HG03103 (cell line): ENCODE results near the gene DHRSX.
"Not testable (repeated sequence)": the region's sequence is repeated elsewhere in the genome, so short reads cannot be mapped to it uniquely, and the experiment has no call there.

Experiments
- ATAC-seq: cut with Tn5 transposase; IDR thresholded peaks from one replicate; pipeline ENCODE4 v1.9.1; 2021; ENCODE audit warnings: low read depth; ENCODE audit not compliant: unreplicated experiment

Gene DHRSX

DNA sequence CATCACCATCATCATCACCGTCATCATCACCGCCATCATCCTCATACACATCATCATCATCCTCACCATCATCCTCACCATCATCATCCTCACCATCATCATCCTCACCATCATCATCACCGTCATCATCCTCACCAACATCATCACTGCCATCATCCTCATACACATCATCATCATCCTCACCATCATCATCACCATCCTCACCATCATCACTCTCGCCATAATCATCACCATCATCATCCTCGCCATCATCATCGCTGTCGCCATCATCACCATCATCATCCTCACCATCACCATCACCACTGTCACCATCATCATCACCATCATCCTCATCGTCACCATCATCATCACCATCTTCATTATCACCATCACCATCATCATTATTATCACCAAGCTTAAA, 19.8 kb upstream of the DHRSX start:
- ATAC-seq: no peak

DNA sequence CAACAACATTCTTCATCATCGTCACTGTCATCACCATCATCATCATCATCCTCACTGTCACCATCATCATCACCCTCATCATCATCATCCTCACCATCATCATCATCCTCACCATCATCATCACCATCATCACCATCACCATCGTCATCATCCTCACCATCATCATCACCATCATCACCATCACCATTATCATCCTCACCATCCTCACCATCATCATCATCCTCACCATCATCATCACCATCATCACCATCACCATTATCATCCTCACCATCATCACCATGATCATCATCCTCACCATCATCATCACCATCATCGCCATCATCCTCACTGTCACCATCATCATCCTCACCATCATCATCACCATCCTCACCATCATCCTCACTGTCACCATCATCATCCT, 18.9 kb upstream of the DHRSX start:
- not testable (repeated sequence) for ATAC-seq

DNA sequence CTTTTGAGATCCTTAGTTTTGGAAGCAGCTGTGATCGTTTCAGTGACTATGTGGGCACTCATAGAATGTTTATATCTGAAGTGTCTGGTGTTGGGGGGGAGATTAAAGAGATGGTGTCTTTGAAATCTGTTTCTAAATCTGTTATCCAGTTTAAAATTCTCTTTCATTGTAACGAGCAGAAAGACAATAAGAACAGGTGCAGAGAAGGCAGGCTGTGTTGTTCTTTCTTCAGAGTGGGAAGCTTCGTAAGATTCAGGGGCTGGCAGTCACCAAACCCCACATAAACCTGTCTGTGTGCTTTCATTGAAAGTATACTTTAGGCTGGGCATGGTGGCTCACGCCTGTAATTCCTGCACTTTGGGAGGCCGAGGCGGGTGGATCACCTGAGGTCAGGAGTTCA, 16.3 kb upstream of the DHRSX start:
- ATAC-seq: no peak

DNA sequence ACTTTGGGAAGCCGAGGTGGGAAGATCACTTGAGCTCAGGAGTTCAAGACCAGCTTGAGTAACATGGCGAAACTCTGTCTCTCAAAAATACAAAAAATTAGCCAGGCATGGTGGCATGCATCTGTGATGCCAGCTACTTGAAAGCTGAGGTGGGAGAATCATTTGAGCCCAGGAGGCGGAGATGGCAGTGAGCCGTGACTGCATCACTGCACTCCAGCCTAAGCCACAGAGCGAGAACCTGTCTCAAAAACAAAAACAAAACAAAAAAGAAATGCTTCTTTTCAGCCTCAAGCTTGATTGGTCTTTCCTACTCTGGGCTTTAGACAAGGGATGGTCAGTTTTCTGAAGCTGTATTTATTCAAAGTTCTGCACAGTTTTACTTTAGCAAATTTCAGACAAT, 15.8 kb upstream of the DHRSX start:
- peak; percentile 42 for ATAC-seq

DNA sequence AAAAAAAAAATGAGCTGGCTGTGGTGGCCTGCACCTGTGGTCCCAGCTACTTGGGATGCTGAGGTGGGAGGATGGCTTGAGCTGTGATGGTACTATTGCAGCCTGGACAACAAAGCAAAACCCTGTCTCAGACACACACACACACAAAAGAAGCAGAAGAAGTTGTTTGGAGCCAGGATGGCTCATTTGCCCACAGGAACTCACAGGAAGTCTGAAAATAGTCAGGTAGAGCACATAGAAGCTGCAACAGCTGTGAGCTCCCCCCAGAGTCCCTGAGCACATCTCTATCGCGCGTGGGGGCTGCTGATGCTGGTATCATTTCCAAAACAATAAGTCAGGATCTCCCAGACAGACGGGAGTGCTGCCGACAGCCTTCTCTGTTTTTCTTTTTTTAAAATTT, 13.4 kb upstream of the DHRSX start:
- ATAC-seq: peak; percentile 36

DNA sequence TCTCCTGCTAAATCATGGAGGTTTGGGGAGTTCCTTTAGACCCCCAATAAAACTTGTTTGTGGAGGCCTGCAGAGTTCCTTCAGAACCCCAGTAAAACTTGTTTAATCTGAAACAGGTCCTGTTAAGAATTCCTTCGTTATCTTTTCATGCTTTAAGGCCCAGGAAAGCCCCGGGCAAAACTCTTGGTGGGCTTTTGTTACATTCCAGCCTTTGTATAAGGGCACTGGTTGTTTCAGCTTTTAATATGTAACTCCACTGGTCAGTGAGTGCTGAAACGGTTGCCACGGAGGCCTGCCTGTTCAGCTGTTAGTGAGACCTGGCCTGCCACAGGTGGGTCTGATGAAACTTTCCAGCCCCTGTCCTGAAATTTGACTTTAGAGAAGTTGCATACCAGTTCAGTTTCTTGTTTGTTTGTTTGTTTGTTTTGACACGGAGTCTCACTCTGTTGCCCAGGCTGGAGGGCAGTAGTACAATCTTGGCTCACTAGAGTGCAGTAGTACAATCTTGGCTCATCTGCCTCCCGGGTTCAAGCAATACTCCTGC, 12.4 kb upstream of the DHRSX start:
- ATAC-seq: no peak

DNA sequence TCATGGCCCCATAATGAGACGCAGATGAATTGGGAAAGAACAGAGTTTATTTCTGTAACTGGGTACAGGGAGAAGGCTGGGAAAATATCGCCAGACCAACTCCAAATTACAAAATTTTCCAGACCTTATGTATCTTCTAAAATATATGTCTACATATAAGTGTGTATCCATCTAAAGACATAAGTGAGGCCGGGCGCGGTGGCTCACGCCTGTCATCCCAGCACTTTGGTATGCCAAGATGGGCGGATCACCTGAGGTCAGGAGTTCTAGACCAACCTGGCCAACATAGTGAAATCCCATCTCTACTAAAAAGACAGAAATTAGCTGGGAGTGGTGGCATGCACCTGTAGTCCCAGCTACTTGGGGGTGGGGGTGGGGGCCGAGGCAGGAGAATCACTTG, 11.7 kb upstream of the DHRSX start:
- no peak for ATAC-seq

DNA sequence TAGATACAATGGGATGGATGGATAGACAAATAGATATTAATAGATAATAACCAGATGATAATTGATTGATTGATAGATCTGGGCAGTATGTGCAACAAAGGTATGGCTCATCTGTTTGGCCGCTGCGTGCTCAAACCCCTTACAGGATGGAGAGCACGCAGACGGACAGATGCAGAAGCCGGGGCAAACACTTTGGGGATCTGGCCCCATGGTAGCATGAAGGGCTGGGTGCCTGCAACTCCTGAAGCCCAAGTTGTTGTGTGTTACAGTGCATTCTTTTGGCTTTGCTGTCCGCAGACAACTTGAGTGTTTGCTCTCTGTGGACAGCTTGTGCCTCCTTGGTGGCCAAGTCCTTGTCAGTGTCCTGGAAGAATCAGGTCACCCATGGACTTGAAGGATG, 10.6 kb upstream of the DHRSX start:
- no peak for ATAC-seq

DNA sequence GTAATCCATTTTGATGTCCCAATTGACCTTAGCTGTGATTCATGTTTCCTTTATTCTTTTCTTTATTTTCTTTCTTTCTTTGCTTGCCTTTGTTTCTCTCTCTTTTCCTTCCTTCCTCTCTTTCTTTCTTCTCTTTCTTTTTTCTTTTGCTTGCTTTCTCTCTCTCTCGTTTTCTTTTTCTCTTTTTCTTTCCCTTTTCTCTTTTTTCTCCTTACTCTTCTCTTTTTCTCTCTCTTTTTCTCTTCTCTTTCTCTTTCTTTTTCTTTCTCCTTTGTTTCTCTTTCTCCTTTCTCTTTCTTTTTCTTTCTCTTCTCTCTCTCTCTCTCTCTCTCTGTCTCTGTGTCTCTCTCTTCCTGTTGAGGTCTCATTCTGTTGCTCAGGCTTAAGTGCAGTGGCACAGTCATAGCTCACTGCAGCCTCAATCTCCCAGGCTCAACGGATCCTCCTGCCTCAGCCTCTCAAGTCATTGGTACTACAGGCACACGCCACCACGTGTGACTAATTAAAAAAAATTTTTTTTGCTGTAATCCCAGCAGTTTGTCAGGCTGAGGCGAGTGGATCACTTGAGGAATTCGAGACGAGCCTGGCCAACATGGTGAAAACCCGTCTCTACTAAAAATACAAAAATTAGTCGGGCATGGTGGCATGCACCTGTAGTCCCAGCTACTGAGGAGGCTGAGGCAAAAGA, 8.0 kb upstream of the DHRSX start:
- no peak for ATAC-seq

DNA sequence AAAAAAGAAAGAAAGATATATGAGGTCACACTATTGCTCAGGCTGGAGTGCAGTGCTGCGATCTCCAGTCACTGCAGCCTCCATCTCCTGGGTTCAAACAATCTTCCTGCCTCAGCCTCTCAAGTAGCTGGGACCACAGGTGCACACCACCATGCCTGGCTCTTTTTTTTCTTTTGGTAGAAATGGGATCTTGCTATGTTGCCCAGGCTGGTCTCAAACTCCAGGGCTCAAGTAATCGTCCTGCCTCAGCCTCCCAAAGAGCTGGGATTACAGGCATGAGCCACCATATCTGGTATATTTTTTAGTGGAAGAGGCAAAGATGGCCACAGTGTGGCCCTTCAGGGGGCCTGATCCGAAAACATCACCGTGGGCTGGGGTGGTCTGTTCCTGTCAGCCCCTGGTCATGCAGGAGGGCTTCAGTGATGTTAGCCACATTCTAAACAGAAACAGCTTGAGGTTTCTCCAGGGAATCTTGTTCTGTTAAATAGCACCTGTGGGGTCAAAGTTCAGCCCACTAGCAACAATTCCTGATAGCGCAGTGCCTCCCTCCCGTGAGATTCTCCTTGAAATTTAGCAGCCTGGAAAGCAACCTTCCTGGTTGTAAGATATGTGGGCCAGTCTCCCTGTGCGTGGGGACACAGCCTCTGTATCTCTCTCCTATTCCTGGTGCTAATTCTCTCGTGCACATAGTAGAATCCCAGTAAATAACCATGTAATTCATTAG, 7.3 kb upstream of the DHRSX start:
- ATAC-seq: no peak

DNA sequence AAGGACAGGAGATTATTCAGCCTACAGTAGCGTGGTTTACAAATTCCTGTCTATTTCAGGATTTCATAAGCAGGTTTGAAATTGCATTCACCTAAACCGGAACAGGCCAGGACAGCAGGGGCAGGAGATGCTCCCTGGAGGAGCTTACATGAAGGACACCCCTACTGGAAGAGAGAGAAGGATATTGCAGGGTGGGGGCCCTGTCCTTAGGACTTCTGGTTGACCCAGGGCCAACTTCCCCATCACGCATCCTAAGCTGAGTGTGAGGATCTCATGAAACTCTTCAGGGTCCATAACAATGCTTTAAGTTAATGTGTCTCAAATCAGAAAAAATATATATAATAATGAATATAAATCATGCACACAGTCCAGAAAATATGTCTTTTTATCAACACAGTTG, 6.4 kb upstream of the DHRSX start:
- ATAC-seq: no peak

DNA sequence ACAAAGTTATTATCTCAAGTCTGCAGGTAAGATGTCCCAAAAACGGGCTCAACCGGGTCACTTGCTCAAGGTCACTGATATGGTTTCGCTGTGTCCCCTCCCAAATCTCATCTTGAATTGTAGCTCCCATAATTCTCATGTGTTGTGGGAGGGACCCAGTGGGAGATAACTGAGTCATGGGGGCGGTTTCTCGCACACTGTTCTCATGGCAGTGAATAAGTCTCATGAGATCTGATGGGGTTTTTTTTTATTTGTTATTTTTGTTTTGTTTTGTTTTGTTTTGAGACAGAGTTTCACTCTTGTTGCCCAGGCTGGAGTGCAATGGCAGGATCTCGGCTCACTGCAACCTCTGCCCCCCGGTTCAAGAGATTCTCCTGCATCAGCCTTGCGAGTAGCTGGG, 4.6 kb upstream of the DHRSX start:
- not testable (repeated sequence) for ATAC-seq

DNA sequence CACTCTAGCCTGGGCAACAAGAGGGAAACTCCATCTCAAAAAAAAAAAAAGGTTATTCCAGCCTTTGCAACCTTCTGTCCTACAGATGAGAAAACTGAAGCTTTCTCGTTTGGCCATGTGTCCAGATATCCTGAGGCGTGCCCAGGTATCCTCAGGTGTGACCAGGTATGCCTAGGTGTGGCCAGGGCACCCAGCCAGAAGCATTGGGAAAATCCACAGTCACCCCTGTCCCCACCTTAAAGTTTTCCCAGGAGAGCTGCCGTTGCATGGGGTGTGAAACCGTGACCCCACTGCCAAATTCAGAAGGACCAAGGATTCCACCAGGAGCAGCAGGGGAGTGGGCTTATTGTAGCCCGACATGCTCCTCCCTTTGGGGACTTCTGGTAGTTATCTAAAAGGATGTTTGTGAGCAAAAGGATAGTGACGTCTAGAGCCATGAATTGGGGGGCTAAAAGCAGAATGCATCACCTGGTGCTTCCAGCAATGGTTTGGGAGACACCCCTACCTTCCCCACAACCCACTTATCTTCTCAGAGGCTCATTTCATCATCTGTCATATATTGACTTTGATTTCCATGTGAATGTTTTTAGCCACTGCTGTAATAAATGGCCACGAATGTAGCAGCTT, 4.0 kb upstream of the DHRSX start:
- no peak for ATAC-seq

DNA sequence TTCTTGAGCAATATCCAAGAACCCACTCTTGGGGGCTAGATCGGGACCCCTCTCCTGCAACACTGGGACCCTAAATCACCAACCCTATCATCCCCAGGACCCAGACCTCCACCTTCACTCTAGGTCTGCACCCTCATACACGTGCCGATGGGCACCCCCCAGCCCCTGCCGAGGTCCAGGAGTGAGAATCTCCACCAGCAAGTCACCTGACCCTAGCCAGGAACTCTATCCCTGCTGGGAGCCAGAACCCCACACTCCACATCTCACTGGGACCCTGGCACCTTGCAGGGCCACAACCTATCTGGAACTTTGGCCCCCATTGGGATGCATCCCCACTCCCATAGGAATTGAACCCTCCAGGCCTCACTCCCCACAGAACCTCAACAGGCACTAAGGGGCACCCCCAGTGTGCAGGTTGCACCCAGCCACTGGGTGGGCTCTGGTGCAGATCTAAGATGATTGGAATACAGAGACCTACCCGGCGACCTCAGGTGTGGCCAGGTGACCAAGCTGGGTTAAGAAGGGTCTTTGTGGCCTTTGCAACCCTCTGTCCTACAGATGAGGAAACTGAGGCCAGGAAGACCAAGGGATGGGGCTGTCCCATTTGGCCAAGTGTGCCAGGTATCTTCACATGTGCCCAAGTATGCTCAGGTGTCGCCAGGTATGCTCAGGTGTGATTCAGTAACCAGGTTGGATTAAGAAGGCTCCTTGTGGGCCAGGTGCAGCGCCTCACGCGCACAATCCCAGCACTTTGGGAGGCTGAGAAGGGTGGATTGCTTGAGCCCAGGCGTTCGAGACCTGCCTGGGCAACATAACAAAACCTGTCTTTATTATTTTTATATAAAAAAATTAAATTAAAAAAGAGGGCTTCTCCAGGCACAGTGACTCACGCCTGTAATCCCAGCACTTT, 3.1 kb upstream of the DHRSX start:
- ATAC-seq: no peak

DNA sequence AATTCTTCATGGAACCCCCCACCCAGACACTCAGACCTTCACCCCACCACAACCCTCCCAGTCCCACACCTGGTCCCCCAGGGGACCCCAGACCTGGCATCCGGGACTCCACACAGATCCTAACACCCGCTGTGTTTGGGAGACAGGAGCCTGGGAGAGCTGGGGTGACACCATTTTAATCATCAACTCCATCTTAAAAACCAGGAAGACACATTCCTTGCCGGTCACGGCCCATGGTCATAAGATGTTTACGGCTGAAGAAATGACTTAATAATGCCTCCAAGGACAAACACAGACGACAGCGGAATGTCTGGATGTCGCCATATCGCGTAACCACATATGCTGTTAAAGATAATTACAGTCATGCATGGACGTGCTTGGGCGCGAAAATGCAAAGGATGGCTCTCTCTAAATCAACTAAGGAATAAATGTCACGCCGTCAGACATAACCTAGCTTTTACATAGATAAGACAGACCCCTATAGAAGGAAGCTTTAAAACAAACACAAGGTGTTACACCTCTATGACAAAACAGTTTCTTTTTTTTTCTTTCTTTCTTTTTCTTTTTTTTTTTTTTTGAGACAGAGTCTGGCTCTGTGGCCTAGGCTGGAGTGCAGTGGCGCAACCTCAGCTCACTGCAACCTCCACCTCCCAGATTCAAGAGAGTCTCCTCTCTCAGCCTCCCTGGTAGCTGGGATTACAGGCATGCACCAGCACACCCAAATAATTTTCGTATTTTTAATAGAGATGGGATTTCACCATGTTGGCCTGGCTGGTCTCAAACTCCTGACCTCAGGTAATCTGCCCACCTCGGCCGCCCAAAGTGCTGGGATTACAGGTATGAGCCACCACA, 2.1 kb upstream of the DHRSX start:
- ATAC-seq: no peak

DNA sequence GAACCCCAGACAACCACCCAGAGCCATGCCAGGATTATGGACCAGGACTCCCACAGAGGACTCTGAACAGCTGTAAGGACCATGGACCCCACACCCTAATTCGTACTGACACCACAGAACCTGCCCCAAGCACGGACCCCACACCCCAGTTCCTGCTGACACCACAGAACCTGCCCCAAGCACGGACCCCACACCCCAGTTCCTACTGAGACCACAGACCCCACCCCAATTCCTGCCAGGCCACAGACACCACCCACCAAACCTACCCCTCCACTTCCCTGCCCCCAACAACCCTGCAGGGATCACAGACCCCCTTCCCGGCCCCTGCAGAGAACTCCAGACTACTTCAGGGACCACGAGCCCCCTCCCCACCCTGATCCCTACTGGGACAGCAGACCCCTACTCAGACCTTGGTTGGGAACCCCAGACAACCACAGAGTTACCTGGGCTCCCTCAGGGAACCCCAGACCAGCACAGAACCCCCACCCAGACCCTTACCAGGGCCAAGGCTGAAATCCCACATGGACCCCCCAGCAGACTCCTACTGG, 1.4 kb upstream of the DHRSX start:
- no peak for ATAC-seq

DNA sequence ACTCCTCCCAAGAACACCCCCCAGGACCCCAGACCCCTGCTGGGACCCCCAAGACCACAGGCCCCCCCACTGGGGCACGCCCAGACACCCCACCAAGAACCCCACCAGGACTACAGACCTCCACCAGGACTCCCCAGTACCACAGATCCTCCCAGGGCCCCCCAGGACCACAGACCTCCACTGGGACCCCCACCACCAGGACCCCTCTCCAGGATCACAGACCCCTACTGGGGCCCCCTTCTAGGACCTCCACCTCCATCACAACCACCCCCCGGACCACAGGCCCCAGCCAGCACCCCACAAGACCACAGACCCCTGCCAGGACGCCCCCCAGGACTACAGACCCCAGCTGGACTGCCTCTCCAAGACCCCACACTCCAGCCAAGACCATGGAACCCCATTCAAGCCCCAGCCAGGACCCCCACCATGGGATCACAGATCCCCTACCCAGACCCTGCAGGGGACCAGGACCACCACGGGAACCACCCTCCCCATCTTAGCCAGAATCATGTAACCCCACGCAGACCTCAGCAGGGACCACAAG, 855 bp upstream of the DHRSX start:
- ATAC-seq: no peak

DNA sequence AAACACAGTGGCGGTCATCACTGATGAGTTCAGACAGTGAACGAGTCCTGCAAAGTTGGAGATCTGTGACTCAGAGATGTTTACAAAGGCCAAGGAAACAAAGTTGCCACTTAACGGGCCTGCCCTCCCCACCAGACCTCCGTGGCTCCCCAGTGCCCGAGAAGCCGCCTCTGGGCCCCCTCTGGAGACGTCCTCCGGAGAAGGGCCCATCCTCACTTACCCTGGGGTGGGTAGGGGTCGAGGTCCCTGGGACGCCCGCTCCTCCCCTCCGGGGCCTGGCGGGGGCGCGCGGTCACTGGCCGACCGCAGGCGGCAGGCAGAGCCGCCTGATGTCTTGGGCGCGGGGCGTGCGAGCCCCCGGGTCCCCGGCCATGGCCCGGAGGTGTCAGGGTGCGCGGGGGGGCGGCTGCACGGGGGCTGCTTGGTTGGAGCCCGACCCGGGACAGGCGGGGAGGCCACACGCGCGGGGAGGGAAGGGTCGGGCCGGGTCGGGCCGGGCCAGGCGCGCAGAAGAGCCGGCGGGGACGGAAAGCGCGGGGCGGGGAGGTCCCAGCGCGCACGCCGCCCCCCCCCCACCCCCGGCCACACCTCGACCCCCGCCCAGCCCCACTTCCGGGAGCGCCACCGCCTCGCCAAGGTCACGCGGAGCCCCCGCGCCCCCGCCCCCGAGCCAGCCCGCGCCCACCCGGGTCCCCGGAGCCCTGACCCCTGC, 529 bp downstream of the DHRSX start:
- ATAC-seq: peak; percentile 48

DNA sequence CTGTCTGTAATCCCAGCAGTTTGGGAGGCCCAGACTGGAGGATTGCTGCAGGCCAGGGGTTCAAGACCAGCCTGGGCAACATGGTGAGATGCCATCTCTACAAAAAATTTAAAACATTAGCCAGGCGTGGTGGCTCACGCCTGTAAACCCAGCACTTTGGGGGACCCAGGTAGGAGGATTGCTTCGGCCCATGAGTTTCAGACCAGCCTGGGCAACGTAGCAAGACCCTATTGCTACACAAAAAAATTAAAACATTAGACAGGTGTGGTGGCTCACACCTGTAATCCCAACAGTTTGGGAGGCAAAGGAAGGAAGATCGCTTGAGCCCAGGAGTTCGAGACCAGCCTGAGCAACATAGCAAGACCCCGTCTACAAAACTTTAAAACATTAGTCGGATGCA, 1.3 kb downstream of the DHRSX start:
- no peak for ATAC-seq
